Hepatic stellate cell (primary cell): Measurements from ENCODE around the gene TMEM140.
"Not testable (repeated sequence)": the region's sequence is repeated elsewhere in the genome, so short reads cannot be mapped to it uniquely, and the experiment has no call there.

Experiments used
- DNase-seq: peaks from one replicate; pipeline ENCODE4 v3.0.0; 2011; ENCODE audit warnings: low spot score

The TMEM140 gene

GRCh38 chr7:135195156-135195555 lies 47.3 kb downstream of the TMEM140 start:
- DNase-seq: no peak

- no peak for DNase-seq
Measured at GRCh38 chr7:135195968-135196629, 48.2 kb downstream of the TMEM140 start.

GRCh38 chr7:135197343-135197742 lies 49.5 kb downstream of the TMEM140 start:
- no peak for DNase-seq

- no peak for DNase-seq
Measured at GRCh38 chr7:135197906-135198655, 50.2 kb downstream of the TMEM140 start.

GRCh38 chr7:135199439-135199838 lies 51.6 kb downstream of the TMEM140 start:
- DNase-seq: no peak

- no peak for DNase-seq
Measured at GRCh38 chr7:135200821-135201331, 53.0 kb downstream of the TMEM140 start.

- DNase-seq: no peak
Measured at GRCh38 chr7:135201350-135201749, 53.5 kb downstream of the TMEM140 start.

- DNase-seq: peak; percentile 75
Measured at GRCh38 chr7:135204341-135204749, 56.5 kb downstream of the TMEM140 start.

GRCh38 chr7:135204876-135205275 lies 57.0 kb downstream of the TMEM140 start:
- no peak for DNase-seq

- DNase-seq: no peak
Measured at GRCh38 chr7:135205850-135206249, 58.0 kb downstream of the TMEM140 start.

- DNase-seq: no peak
Measured at GRCh38 chr7:135206941-135207391, 59.1 kb downstream of the TMEM140 start.

- no peak for DNase-seq
Measured at GRCh38 chr7:135207406-135208101, 59.7 kb downstream of the TMEM140 start.

- no peak for DNase-seq
Measured at GRCh38 chr7:135208102-135208793, 60.4 kb downstream of the TMEM140 start.

GRCh38 chr7:135209225-135209834 lies 61.5 kb downstream of the TMEM140 start:
- no peak for DNase-seq

- no peak for DNase-seq
Measured at GRCh38 chr7:135210888-135211178, 63.0 kb downstream of the TMEM140 start.

GRCh38 chr7:135211179-135211945 lies 63.5 kb downstream of the TMEM140 start, which contains the start of gene WDR91:
TSS of gene WDR91 (minus strand) at chr7:135211526. CDS start at chr7:135211502, 24 bp downstream.
- peak; percentile 98 for DNase-seq

GRCh38 chr7:135211946-135212685 lies 64.2 kb downstream of the TMEM140 start:
- DNase-seq: not testable (repeated sequence)

GRCh38 chr7:135213831-135214230 lies 66.0 kb downstream of the TMEM140 start:
- DNase-seq: no peak

- DNase-seq: no peak
Measured at GRCh38 chr7:135215180-135215579, 67.3 kb downstream of the TMEM140 start.

- no peak for DNase-seq
Measured at GRCh38 chr7:135215698-135216097, 67.8 kb downstream of the TMEM140 start.
